SK-N-MC (cell line): ENCODE measurements around the gene CCDC167.

Experiments used
- EZH2 ChIP-seq: fragments of 200-600 bp; sonication (generic); IDR thresholded peaks from one replicate; pipeline ENCODE4 v1.6.1; 2017; ENCODE audit warnings: antibody characterized with exemption
- POLR2AphosphoS5 ChIP-seq: IDR thresholded peaks from 2 replicates; pipeline ENCODE4 v1.6.1; 2012; ENCODE audit warnings: mild to moderate bottlenecking, low read depth, low read length, borderline replicate concordance

- TF ChIP-seq POLR2AphosphoS5 (no peak), EZH2 (no peak)
Observed at GRCh38 chr6:37525460-37526357, 26.0 kb upstream of the CCDC167 start.
